H1 (cell line): ENCODE data around the gene PLAC1. TPM values are rescaled to one million over a fixed set of nuclear protein-coding genes. Genes with fewer than 3 reads are reported as not detected.

ENCODE experiments used
- CTCF ChIA-PET: fragments of 300-600 bp; sonication (Branson Sonifier 250); formaldehyde crosslinking; loops from one replicate; lab custom pipeline; 2021; ENCODE audit not compliant: partially characterized antibody; lab: Charles Lee
- POLR2A ChIA-PET: fragments of 300-600 bp; sonication (Branson Sonifier 250); formaldehyde crosslinking; loops from one replicate; lab custom pipeline; 2021; ENCODE audit warnings: inconsistent platforms; ENCODE audit not compliant: partially characterized antibody; lab: Charles Lee
- DNase-seq, 2 experiments: peaks; one replicate each; pipeline versions ENCODE4 v3.0.0 to v3.0.0-alpha.2; 2010 to 2022; ENCODE audit warnings: low spot score in 2 of 2, low read depth in 1 of 2, mixed read lengths in 1 of 2
- FAIRE-seq: peaks from 2 replicates; lab custom pipeline; 2011; peaks lifted over from hg19 to GRCh38; lab: Jason Lieb, UNC
- H2AFZ ChIP-seq: 2 replicates; pipeline ENCODE4 v1.8.1; 2012; ENCODE audit warnings: low read length, inconsistent platforms
- H2AK5ac ChIP-seq: 2 replicates; pipeline ENCODE4 v1.6.1; 2013; ENCODE audit warnings: low read depth, low read length
- H2BK120ac ChIP-seq: replicated peaks from 2 replicates; pipeline ENCODE3; 2013; ENCODE audit warnings: low read depth, low read length, inconsistent platforms
- H2BK12ac ChIP-seq: 2 replicates; pipeline ENCODE4 v1.6.1; 2013; ENCODE audit warnings: low read depth, low read length
- H2BK15ac ChIP-seq: 2 replicates; pipeline ENCODE4 v1.6.1; 2013; ENCODE audit warnings: low read length
- H2BK20ac ChIP-seq: 2 replicates; pipeline ENCODE4 v1.6.1; 2013; ENCODE audit warnings: low read length
- H2BK5ac ChIP-seq: 2 replicates; pipeline ENCODE4 v1.6.1; 2013; ENCODE audit warnings: low read depth, low read length
- H3K14ac ChIP-seq: 2 replicates; pipeline ENCODE4 v1.6.1; 2013; ENCODE audit warnings: inconsistent platforms; ENCODE audit not compliant: insufficient read length
- H3K18ac ChIP-seq: 2 replicates; pipeline ENCODE4 v1.6.1; 2013; ENCODE audit warnings: low read length; ENCODE audit errors: extremely low read depth
- H3K23ac ChIP-seq: 2 replicates; pipeline ENCODE4 v1.6.1; 2013; ENCODE audit warnings: inconsistent platforms; ENCODE audit not compliant: insufficient read length
- H3K23me2 ChIP-seq: 2 replicates; pipeline ENCODE4 v1.6.1; 2013; ENCODE audit warnings: low read depth, low read length
- H3K27ac ChIP-seq: 2 replicates; pipeline ENCODE4 v1.6.1; 2011; ENCODE audit warnings: low read depth, low read length, inconsistent platforms
- H3K27me3 ChIP-seq, 4 experiments: replicated peaks in 1 of 4; 1 replicate in 1 of 4; 2 replicates in 3 of 4; pipeline versions ENCODE4 v1.6.1 to v1.8.1; 2011 to 2013; ENCODE audit warnings: low read length in 3 of 4, mild to moderate bottlenecking in 3 of 4, inconsistent platforms in 2 of 4, mixed read lengths in 2 of 4, moderate library complexity in 1 of 4; ENCODE audit not compliant: control insufficient read depth in 3 of 4, insufficient read depth in 3 of 4; ENCODE audit errors: extremely low read depth in 1 of 4
- H3K36me3 ChIP-seq, 4 experiments: 2 replicates each; pipeline versions ENCODE4 v1.6.1 to v1.8.1; 2011 to 2013; ENCODE audit warnings: mild to moderate bottlenecking in 4 of 4, low read length in 3 of 4, moderate library complexity in 2 of 4, control low read depth in 1 of 4, inconsistent platforms in 1 of 4; ENCODE audit not compliant: insufficient read depth in 4 of 4, control insufficient read depth in 2 of 4
- H3K4ac ChIP-seq: replicated peaks from 2 replicates; pipeline ENCODE3; 2013; ENCODE audit warnings: low read length, low read depth, mixed read lengths, inconsistent platforms; ENCODE audit not compliant: insufficient read length
- H3K4me1 ChIP-seq, 4 experiments: replicated peaks in 1 of 4; 1 replicate in 1 of 4; 2 replicates in 3 of 4; pipeline versions ENCODE4 v1.6.1 to v1.8.1; 2011 to 2013; ENCODE audit warnings: low read length in 3 of 4, inconsistent platforms in 2 of 4, mixed read lengths in 1 of 4; ENCODE audit not compliant: insufficient read depth in 4 of 4, control insufficient read depth in 3 of 4
- H3K4me2 ChIP-seq, 2 experiments: 2 replicates each; pipeline versions ENCODE4 v1.6.1 to v1.8.1; 2011 to 2013; ENCODE audit warnings: low read depth in 2 of 2, low read length in 2 of 2, control low read depth in 1 of 2, inconsistent platforms in 1 of 2, mild to moderate bottlenecking in 1 of 2; ENCODE audit not compliant: insufficient read depth in 1 of 2
- H3K4me3 ChIP-seq, 4 experiments: fragments of 200-600, 300-600 bp in 1 of 4; sonication (generic), shearing (Covaris generic), sonication (Bioruptor Twin) in 1 of 4; 2 replicates each; pipeline versions ENCODE4 v1.5.1 to v1.8.1; 2011 to 2016; ENCODE audit warnings: low read length in 4 of 4, low read depth in 3 of 4, control low read depth in 2 of 4, inconsistent platforms in 2 of 4, mild to moderate bottlenecking in 2 of 4, mixed read lengths in 1 of 4, moderate library complexity in 1 of 4; ENCODE audit not compliant: insufficient read depth in 2 of 4; ENCODE audit errors: extremely low read depth in 1 of 4
- H3K56ac ChIP-seq: replicated peaks from 2 replicates; pipeline ENCODE3; 2013; ENCODE audit warnings: low read depth, mild to moderate bottlenecking, mixed read lengths, low read length, inconsistent platforms; ENCODE audit not compliant: insufficient read length
- H3K79me1 ChIP-seq: 2 replicates; pipeline ENCODE4 v1.6.1; 2013; ENCODE audit warnings: low read depth, low read length, control low read depth
- H3K79me2 ChIP-seq, 2 experiments: 2 replicates each; pipeline versions ENCODE4 v1.6.1 to v1.8.1; 2012 to 2013; ENCODE audit warnings: low read length in 2 of 2, mild to moderate bottlenecking in 2 of 2, inconsistent platforms in 1 of 2; ENCODE audit not compliant: insufficient read depth in 2 of 2, control insufficient read depth in 1 of 2
- H3K9ac ChIP-seq, 4 experiments: replicated peaks in 1 of 4; 1 replicate in 1 of 4; 2 replicates in 3 of 4; pipeline versions ENCODE4 v1.6.1 to v1.8.1; 2011 to 2013; ENCODE audit warnings: low read depth in 3 of 4, low read length in 3 of 4, control low read depth in 2 of 4, mild to moderate bottlenecking in 2 of 4, moderate library complexity in 2 of 4, inconsistent platforms in 1 of 4; ENCODE audit errors: extremely low read depth in 1 of 4
- H3K9me3 ChIP-seq, 2 experiments: 2 replicates each; pipeline versions ENCODE4 v1.6.1 to v1.8.1; 2012 to 2013; ENCODE audit warnings: mild to moderate bottlenecking in 2 of 2, moderate library complexity in 2 of 2, control low read depth in 1 of 2, inconsistent platforms in 1 of 2, low read depth in 1 of 2, low read length in 1 of 2, mixed read lengths in 1 of 2; ENCODE audit not compliant: insufficient read depth in 2 of 2
- H4K20me1 ChIP-seq, 2 experiments: replicated peaks in 1 of 2; 2 replicates each; pipeline versions ENCODE3 to v1.8.1; 2011 to 2013; ENCODE audit warnings: inconsistent platforms in 2 of 2, low read length in 2 of 2, mild to moderate bottlenecking in 1 of 2; ENCODE audit not compliant: insufficient read depth in 2 of 2, control insufficient read depth in 1 of 2
- H4K5ac ChIP-seq: 2 replicates; pipeline ENCODE4 v1.6.1; 2013; ENCODE audit warnings: low read length, low read depth, mixed read lengths, inconsistent platforms; ENCODE audit not compliant: insufficient read length
- H4K8ac ChIP-seq: 2 replicates; pipeline ENCODE4 v1.8.0; 2013; ENCODE audit warnings: mild to moderate bottlenecking, moderate library complexity, low read length, inconsistent platforms; ENCODE audit not compliant: insufficient read depth; ENCODE audit errors: extremely low read depth
- H4K91ac ChIP-seq: replicated peaks from 2 replicates; pipeline ENCODE3; 2013; ENCODE audit warnings: low read length, mixed read lengths, inconsistent platforms; ENCODE audit not compliant: insufficient read length
- ASH2L ChIP-seq: fragments of 200-600, 300-600 bp; sonication (generic); IDR thresholded peaks from one replicate; pipeline ENCODE4 v1.7.1; 2017; ENCODE audit warnings: low read length
- SP1 ChIP-seq: IDR thresholded peaks from 2 replicates; pipeline ENCODE4 v1.6.1; 2011; ENCODE audit warnings: low read depth, low read length
- WGBS, 2 experiments: shearing (Covaris generic) in 1 of 2; methylation state at CpG; one replicate each; pipeline versions ENCODE4 v1.1.6 to v1.1.7; 2013 to 2015; ENCODE audit warnings: low lambda C conversion rate in 2 of 2, mixed read lengths in 2 of 2, inconsistent platforms in 1 of 2, low coverage in 1 of 2, missing lambda C conversion rate in 1 of 2; ENCODE audit not compliant: insufficient replicate concordance in 2 of 2, insufficient coverage in 1 of 2, insufficient read length in 1 of 2; ENCODE audit errors: extremely low coverage in 1 of 2, missing lambda C conversion rate in 1 of 2; 5-methylcytosine and 5-hydroxymethylcytosine counted together
- polyA plus RNA-seq, 7 experiments: library from polyadenylated mRNA; depleted of rRNA in 3 of 7; stranded (reverse) in 5 of 7; unstranded in 2 of 7; fragments of >200 nt in 5 of 7; fragments of 200-250 nt in 2 of 7; gene quantifications; 1 replicate in 5 of 7; 2 replicates in 1 of 7; 4 replicates in 1 of 7; pipeline versions ENCODE4 v1.2.1 to v1.2.3, GENCODE V29; 2011 to 2013; ENCODE audit warnings: missing spikeins in 2 of 7, mixed read lengths in 2 of 7
- total RNA-seq: library from RNA; stranded (reverse); fragmentation: NEBNext Ultra II Directional; extraction: Animal tissue kit (Norgen Biotek cat#: 25700); gene quantifications from 2 replicates; pipeline ENCODE4 v1.2.1, GENCODE V29; 2021

PLAC1 gene
- total and polyA plus RNA-seq, 2 of the 8 experiments (the other 6 are each of a cell fraction or from before 2014, with no cell fraction given): 1.8 TPM; not detected in 1

DNA sequence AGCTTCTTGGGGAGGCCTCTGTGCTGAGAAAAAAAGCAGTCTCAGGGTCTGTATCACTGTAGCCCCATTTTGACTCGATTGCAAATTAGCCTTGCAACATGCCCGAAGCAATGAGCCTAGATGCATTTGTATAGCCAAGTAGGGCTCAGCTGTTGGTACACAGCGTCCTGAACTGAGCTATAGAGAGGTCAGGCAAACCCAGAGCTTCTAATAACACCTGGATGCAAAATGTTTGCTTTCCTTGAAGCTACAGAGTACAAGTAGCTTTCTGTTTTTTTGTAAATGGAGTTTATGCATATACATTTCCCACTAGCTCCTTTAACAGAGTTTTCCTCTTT is 87.8 kb downstream of the PLAC1 start:
- Histone ChIP-seq H2BK12ac (no peak overlapping the region), H2AK5ac (no peak overlapping the region), H2BK5ac (no peak overlapping the region), H3K4ac (no peak overlapping the region), H3K79me2 (no peaks in the 10 kb centered on the region), H3K4me3 (no peak overlapping the region), H3K4me2 (no peak overlapping the region), H3K27me3 (no peaks in the 10 kb centered on the region), H3K9ac (no peak overlapping the region), H2BK20ac (no peak overlapping the region), H3K27ac (no peak overlapping the region), H3K23me2 (no peaks in the 10 kb centered on the region), H4K91ac (no peak overlapping the region), H3K36me3 (no peaks in the 10 kb centered on the region), H3K79me1 (no peaks in the 10 kb centered on the region), H4K5ac (no peak overlapping the region), H2BK120ac (no peak overlapping the region), H3K14ac (no peak overlapping the region), H4K8ac (no peak overlapping the region), H3K56ac (no peak overlapping the region), H2AFZ (no peak overlapping the region), H3K18ac (no peak overlapping the region), H2BK15ac (no peak overlapping the region), H3K9me3 (no peaks in the 10 kb centered on the region), H3K4me1 (no peaks in the 10 kb centered on the region; a peak in 2 of 7 replicates), H4K20me1 (no peaks in the 10 kb centered on the region), H3K23ac (no peak overlapping the region)
- TF ChIP-seq SP1 (no peak), ASH2L (no peak)
- CTCF ChIA-PET: interaction anchor here (0.9 kb wide), 1 partner anchor 50 kb away, joined by 4 read pairs; no protein-coding TSS in a partner anchor
- 49% methylated on average over 3 of the region's 3 CpGs; no CpG with 5 or more reads in 1 of the 2 experiments for WGBS, 2 experiments
- DNase-seq (no peak), FAIRE-seq (no peak)
- POLR2A ChIA-PET: interaction anchor here (1.2 kb wide), 1 partner anchor 17 kb away, joined by 3 read pairs; no protein-coding TSS in a partner anchor
